ENCODE results near the gene BEX1.
"Not testable (repeated sequence)": the region's sequence is repeated elsewhere in the genome, so short reads cannot be mapped to it uniquely, and the experiment has no call there.

BEX1 gene

DNA sequence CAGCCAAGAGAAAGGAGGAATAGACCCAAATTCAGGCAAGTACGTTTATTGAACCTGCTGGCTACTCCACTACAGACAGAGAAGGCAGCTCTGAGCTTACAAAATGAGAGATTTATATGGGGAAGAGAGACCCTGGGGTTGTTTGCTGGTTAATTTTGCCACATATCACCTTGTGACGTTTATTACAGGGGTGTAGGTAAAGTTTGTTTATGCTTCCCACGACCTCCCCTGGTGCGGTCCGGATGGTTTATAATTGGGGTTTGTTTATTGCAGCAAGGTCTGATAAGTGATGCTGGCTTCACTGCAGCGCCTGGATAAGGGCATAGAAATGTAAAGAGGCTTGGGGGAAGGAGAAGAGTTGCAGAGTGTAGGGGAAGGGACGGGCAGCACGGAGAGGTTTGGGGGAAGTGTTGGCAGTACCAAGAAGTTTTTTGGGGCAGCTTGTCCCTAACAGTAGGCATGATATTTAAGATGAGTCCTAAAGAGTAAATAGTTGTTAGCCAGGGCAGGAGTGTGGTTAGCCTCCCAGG, 12.6 kb downstream of the BEX1 start:
- no peak overlapping the region for H2AFZ ChIP-seq (ENCODE audit: low read depth, low read length)
- H3K4me3 ChIP-seq (ENCODE audit: low read length), result no peak overlapping the region
- H3K36me3 ChIP-seq (replicated peaks; ENCODE audit: low read depth, low read length), result no peaks in the 10 kb centered on the region
- H3K27ac ChIP-seq (ENCODE audit: low read length), result no peak overlapping the region
- H3K27me3 ChIP-seq (ENCODE audit: low read depth, low read length), result no peaks in the 10 kb centered on the region
- no peaks in the 10 kb centered on the region for H3K9me3 ChIP-seq (ENCODE audit: insufficient read depth, low read length)
- no peaks in the 10 kb centered on the region for H3K79me2 ChIP-seq (ENCODE audit: low read length)
- no peaks in the 10 kb centered on the region for H3K4me1 ChIP-seq (ENCODE audit: low read length)
- H3K4me2 ChIP-seq (ENCODE audit: low read length), result no peak overlapping the region
- no peaks in the 10 kb centered on the region for H4K20me1 ChIP-seq (ENCODE audit: insufficient read depth, low read length)
- TF ChIP-seq, protein P1, sequence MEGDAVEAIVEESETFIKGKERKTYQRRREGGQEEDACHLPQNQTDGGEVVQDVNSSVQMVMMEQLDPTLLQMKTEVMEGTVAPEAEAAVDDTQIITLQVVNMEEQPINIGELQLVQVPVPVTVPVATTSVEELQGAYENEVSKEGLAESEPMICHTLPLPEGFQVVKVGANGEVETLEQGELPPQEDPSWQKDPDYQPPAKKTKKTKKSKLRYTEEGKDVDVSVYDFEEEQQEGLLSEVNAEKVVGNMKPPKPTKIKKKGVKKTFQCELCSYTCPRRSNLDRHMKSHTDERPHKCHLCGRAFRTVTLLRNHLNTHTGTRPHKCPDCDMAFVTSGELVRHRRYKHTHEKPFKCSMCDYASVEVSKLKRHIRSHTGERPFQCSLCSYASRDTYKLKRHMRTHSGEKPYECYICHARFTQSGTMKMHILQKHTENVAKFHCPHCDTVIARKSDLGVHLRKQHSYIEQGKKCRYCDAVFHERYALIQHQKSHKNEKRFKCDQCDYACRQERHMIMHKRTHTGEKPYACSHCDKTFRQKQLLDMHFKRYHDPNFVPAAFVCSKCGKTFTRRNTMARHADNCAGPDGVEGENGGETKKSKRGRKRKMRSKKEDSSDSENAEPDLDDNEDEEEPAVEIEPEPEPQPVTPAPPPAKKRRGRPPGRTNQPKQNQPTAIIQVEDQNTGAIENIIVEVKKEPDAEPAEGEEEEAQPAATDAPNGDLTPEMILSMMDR (IDR thresholded peaks at IDR 0.05; ENCODE audit: low read depth, low read length), result no peak
- TF ChIP-seq EZH2phosphoT487 (IDR thresholded peaks at IDR 0.05; ENCODE audit: low read depth), result no peak
- no peak overlapping the region for H3K9ac ChIP-seq (ENCODE audit: low read length)

DNA sequence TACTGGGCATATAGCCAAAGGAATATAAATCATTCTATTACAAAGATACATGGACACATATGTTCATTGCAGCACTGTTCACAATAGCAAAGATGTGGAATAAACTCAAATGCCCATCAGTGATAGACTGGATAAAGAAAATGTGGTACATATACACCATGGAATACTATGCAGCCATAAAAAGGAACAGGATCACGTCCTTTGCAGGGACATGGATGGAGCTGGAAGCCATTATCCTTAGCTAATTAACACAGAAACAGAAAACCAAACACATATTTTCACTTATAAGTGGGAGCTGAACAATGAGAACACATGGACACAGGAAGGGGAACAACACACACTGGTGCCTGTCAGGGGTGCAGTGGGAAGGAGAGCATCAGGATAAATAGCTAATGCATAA, 30.6 kb downstream of the BEX1 start:
- H3K9me3 ChIP-seq (ENCODE audit: insufficient read depth, low read length); H3K79me2 ChIP-seq (ENCODE audit: low read length); H3K27me3 ChIP-seq (ENCODE audit: low read depth, low read length); H2AFZ ChIP-seq (ENCODE audit: low read depth, low read length); H3K4me2 ChIP-seq (ENCODE audit: low read length); H4K20me1 ChIP-seq (ENCODE audit: insufficient read depth, low read length); H3K9ac ChIP-seq (ENCODE audit: low read length); H3K4me3 ChIP-seq (ENCODE audit: low read length); H3K36me3 ChIP-seq (replicated peaks; ENCODE audit: low read depth, low read length); H3K27ac ChIP-seq (ENCODE audit: low read length); H3K4me1 ChIP-seq (ENCODE audit: low read length): not testable (repeated sequence)

DNA sequence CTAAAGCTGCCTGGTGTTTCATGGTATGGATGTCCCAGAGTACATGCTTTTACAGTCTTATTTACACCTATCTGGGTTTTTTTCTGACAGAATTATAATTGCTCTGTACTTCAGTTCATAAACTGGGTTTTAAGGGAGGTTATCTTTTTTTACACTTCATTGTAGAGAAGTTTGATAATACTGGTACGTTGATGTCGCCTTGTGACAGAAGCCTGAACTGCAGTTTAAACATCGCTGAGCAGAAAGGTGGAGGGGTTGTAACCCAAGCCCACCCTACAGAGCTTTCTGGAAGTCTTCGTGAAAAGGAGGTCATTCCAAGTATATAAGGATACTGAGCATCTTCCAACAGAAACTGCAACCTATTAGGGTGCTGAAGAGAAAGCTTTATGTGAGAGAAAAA, 46.4 kb downstream of the BEX1 start:
- no peaks in the 10 kb centered on the region for H3K79me2 ChIP-seq (ENCODE audit: low read length)
- H3K36me3 ChIP-seq (replicated peaks; ENCODE audit: low read depth, low read length), result no peaks in the 10 kb centered on the region
- H3K4me3 ChIP-seq (ENCODE audit: low read length), result no peak overlapping the region
- no peak overlapping the region for H3K27ac ChIP-seq (ENCODE audit: low read length)
- H3K27me3 ChIP-seq (ENCODE audit: low read depth, low read length), result no peaks in the 10 kb centered on the region
- H2AFZ ChIP-seq (ENCODE audit: low read depth, low read length), result no peak overlapping the region
- TF ChIP-seq, protein P1 (IDR thresholded peaks at IDR 0.05; ENCODE audit: low read depth, low read length), result no peak; the same call in 1 of the 2 replicates
- TF ChIP-seq EZH2phosphoT487 (IDR thresholded peaks at IDR 0.05; ENCODE audit: low read depth), result no peak
- no peak overlapping the region for H3K9ac ChIP-seq (ENCODE audit: low read length)
- no peaks in the 10 kb centered on the region for H3K4me1 ChIP-seq (ENCODE audit: low read length)
- H4K20me1 ChIP-seq (ENCODE audit: insufficient read depth, low read length), result no peaks in the 10 kb centered on the region
- no peaks in the 10 kb centered on the region for H3K9me3 ChIP-seq (ENCODE audit: insufficient read depth, low read length)
- no peak overlapping the region for H3K4me2 ChIP-seq (ENCODE audit: low read length)

DNA sequence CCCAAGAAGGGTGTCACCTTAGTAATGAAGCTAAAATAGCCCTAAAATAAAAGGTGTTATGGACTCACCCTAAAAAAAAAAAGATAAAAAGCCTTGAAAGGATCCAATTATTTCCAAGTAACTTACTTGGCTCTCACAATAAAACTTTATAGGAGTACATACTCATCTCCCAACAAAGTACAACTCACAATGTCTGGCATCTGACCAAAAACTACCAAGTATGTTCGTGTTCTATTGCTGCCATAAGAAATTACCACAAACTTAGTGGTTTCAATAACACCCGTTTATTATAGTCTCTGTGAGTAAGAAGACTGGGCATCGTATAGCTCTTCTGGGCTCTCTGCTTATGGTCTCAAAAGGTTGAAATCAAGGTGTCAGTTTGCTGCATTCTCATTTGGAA, 51.0 kb downstream of the BEX1 start:
- peaks cover 4% of the 10 kb centered on the region for H3K4me1 ChIP-seq (ENCODE audit: low read length)
- H3K79me2 ChIP-seq (ENCODE audit: low read length), result no peaks in the 10 kb centered on the region
- no peak overlapping the region for H3K4me2 ChIP-seq (ENCODE audit: low read length)
- H3K27ac ChIP-seq (ENCODE audit: low read length), result no peak overlapping the region
- TF ChIP-seq, protein P1 (IDR thresholded peaks at IDR 0.05; ENCODE audit: low read depth, low read length), result no peak
- no peak for TF ChIP-seq EZH2phosphoT487 (IDR thresholded peaks at IDR 0.05; ENCODE audit: low read depth)
- no peak overlapping the region for H3K4me3 ChIP-seq (ENCODE audit: low read length)
- H3K9me3 ChIP-seq (ENCODE audit: insufficient read depth, low read length), result no peaks in the 10 kb centered on the region
- H3K36me3 ChIP-seq (replicated peaks; ENCODE audit: low read depth, low read length), result no peaks in the 10 kb centered on the region
- H3K9ac ChIP-seq (ENCODE audit: low read length), result no peak overlapping the region
- no peaks in the 10 kb centered on the region for H3K27me3 ChIP-seq (ENCODE audit: low read depth, low read length)
- H2AFZ ChIP-seq (ENCODE audit: low read depth, low read length), result no peak overlapping the region
- H4K20me1 ChIP-seq (ENCODE audit: insufficient read depth, low read length), result no peaks in the 10 kb centered on the region

Measured in OCI-LY3 (cell line).